Globus pallidus (tissue), 1 donor: ENCODE results near the gene GNB1.
"Not testable (repeated sequence)": the region's sequence is repeated elsewhere in the genome, so short reads cannot be mapped to it uniquely, and the experiment has no call there.

ENCODE experiments used
- DNase-seq: peaks from one replicate; pipeline ENCODE4 v3.0.0-alpha.2; 2015; ENCODE audit warnings: low spot score

GNB1 gene

DNA sequence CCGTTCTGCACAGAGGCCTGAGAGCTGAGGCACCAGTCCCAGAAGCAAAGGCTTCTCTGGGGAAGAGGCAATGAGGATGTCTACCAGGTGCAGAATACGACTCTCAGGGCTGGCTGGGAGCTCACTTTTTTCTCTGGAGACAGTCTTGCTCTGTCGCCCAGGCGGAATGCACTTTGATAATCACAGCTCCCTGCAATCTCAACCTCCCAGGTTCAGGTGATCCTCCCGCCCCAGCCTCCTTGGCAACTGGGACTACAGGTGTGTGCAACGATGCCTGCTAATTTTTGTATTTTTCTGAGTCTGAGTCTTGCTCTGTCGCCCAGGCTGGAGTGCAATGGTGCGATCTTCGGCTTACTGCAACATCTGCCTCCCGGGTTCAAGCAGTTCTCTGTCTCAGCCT, 130.2 kb downstream of the GNB1 start:
- no peak for DNase-seq

DNA sequence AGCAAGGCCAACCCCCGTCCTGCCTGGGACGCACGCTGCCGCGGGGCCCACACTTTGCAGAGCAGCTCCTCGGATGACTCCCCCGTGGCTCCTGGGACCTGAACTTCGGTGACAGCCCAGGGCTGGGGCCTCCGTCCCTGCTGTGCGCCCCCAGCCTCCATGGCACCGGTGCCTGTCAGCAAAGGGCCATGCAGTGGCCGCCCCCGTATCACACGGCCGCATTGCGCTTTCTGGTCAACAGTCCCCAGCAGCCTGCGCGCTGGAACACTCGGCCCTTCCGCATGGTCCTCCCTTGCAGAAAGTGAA, 130.6 kb downstream of the GNB1 start:
- DNase-seq = no peak

DNA sequence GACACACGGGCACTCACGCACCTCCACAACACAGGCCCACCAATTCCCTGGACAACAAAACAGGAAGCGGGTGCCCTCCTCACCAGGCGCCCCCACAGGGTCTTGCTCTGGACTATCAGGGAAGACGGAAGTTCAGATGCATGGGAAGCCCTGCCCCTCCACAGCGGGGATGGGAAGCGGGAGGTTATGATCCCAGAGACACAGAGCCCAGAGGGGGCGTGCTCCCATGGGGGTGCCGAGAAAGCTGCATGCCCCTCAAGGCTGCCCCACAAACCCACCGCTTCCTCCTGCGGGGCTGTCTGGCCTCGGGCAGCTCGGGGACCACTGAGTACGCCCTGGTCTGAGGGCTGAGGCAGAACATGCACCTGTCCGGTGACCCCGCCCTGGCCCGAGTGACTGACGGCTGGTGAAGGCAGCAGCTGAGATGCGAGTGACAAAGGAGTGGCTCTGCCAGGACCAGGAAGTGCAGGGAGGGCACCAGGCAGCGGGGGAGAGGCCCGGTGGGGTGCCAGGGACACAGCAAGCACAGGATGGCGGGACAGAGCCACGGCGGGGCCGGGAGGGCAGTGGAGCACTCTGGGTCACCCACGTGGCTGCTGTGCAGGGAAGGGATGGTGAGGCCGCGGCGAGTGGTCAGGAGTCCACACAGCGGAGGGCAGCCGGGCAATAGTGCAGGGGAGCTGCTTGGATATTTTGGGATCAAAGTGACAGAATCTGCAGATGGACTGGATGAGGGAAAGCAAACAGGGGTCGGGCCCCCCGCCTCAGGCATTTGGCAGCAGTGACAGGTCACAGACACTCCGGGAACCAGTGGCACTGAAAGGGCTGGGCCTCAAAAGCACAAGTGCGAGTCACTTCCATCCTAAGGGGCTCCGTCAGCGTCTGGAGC, 131.2 kb downstream of the GNB1 start:
- no peak for DNase-seq

GRCh38 chr1:1758692-1759455, 132.0 kb downstream of the GNB1 start:
- DNase-seq = no peak

DNA sequence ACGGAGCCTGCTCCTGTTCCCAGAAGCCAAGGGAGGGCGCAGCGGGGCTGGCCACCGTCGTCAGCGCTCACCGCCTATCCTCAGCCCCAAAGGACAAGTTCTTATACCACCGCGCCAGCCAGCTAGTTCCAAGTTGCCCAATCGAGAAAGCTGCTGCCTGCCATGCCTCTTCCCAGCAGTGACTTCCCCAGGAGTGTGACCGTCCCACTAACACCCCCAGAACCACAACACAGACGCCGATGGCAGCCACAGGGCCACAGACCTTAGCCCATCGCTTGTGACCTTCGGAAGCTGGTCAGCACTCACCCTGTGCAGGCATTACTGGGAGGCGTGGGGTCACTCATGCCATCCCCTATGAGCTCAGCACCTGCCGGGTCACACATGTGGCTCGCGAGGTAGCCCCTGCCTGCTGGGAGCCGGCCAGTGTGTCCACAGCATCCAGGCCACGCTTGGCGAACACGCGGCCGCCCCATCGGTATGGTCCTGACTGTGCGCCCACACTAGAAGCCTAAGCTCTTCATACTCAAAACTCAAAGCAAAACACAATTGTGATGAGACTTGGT, 132.7 kb downstream of the GNB1 start:
- no peak for DNase-seq

DNA sequence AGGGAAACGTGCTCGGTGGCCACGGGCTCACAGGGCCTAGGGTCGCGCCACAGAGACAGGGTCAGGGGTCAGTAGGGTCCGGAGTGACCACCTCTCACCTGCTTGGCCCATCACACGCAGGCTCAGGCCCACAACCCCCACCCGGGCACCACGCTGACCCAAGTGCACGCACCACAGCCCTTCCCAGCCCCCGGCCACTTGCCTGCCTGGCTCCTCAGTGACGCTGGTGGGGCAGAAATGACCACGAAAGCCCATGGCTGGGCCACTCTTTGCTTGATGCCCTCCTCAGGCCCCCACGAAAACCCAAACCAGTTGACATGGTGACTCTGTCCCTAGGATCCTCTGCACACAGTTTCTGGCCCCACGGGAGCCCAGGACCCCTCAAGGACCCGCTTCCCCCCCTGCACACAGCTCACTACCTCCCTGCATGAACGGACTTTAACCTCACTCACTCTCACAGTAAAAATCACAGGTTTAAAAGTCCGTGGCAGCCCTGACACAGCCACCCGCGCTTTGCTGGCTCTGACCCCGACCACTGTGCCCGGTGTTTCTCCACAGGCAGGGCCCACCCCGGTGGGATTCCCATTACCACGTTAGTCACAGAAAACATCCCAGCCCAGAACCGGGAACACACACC, 133.3 kb downstream of the GNB1 start:
- no peak for DNase-seq

DNA sequence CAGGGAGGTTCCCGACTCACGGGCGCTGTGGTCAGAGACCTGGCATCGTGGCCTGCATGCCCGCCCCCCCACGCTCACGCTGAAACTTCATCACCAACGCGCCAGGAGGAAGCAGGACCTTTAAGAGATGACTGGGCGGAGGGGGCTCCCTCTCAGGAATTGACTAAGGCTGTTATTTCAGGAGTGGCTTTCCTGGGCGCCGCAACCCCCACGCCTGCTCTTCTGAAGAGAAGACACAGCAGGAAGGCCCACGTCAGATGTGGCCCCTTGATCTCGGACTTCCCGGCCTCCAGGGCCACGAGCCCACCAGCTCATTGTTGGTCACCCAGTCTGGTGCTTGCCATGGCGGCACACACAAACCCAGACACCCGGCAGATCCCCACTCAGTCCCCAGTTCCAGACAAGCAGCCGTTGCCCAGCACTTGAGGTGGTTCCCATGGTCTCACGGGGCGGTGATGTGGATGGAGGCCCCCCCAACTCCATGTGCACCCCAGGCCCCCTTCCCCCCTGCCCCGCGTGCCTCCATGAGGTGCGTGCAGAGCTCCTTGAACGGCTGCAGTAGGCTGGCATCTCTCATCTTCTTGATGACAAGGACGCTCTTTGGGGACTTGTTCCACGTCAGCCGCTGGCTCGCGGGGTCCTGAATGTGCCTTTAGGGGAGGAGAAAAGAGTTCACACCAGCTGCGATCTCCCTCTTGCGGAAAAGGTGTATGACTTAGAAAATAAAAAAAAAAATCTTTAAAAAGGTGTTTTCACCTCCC, 134.0 kb downstream of the GNB1 start:
- DNase-seq = no peak

DNA sequence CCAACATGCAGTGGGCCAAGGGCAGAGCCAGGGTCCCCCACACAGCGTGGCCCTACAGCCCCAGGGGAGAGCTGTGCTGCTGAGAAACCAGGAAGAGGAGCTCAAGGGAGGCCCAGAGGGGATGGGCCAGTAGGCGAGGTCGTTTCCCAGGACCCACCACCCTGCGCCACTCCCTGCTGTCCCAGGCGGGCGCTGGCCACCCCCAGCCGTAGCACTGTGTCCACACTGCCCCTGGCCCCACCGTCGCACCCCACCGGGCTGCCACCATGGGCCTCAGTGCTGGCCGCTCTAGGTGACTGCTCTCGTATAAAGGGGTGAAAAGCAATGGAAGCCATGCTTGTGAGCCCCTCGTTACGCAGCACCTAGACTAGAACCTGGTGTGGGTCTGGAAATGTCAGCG, 135.0 kb downstream of the GNB1 start:
- no peak for DNase-seq

GRCh38 chr1:1755426-1755825, 135.5 kb downstream of the GNB1 start:
- no peak for DNase-seq

DNA sequence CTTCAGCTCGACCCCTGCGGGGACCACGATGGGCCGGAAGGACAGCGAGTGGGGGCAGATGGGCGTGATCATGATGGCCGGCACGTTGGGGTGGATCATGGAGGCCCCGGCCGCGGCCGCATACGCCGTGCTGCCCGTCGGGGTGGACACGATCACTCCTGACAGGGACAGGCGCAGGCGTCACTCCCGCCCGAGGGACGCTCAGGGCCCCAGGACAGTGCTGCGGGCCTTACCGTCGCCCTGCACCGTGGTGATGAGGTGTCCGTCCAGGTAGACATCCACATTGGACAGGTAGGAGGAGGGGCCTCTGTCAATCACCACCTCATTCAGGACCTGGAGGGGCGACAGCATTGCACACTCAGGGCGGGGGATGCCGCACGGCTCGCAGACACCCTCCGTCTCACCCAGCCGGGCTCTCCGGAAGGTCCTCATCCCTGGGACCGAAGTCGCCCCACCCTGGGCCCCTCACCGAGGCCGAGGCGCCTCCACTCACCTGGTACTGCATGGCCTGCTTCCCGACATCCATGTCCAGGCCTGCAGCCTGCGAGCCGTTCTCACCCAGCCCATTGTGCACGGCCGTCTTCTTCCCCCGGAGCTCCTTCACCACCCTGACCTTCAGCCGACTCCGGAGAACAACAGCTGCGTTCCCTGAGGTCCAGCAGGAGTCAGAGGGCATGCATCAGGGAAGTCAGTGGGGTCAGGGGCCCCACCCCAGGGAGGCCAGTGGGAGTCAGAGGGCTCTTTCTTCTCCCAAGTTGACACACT, 136.7 kb downstream of the GNB1 start:
- DNase-seq = no peak

GRCh38 chr1:1753607-1754005, 137.3 kb downstream of the GNB1 start:
- no peak for DNase-seq

DNA sequence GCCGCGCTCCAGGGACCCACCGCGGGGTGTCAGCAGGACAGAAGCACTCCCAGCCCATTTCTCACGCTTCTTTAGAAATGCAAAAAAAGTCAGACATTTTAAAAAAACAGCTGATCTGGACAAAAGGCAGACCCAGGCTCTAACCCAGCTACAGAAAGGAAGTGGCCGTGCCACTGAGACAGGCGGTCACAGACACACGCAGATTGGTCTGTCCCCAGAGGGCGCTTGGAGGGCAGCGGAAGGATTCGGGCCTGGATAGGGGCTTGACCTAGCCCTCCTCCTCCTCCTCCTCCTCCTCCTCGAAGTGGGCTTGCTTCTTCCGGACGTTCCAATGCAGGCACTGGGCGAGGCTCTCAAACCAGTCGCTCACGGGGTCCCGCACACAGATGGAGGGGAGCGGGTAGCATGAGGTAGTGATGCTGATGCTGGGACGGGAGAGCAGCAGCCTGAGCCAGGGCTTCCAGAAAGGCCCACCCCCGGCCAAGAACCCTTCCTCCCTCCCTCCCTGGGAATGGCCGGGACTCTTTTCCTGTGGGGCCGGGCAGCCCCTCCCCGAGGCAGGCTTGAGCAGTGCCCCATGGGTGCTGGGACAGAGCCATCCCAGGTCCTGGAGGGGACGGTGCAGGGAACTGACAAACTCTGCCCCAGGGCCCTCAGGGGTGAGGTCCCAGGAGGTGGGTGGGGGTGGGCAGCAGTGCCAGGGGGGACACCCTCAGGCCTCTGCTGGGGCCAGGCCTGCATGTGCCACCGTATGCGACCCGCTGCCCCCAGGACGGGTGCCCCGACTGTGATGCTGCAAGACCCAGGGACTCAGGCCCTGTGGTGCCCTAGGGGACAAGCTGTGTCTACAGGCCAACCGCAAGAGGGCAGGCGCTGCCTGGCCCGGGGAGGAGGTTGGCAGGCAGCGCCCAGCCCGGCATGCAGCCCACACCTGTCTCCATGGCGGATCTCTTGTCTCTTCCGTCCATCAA, 138.0 kb downstream of the GNB1 start:
- no peak for DNase-seq

GRCh38 chr1:1752190-1752589, 138.7 kb downstream of the GNB1 start:
- no peak for DNase-seq

- DNase-seq = not testable (repeated sequence)
These were observed 140.9 kb downstream of the GNB1 start for GRCh38 chr1:1749941-1750340.

DNA sequence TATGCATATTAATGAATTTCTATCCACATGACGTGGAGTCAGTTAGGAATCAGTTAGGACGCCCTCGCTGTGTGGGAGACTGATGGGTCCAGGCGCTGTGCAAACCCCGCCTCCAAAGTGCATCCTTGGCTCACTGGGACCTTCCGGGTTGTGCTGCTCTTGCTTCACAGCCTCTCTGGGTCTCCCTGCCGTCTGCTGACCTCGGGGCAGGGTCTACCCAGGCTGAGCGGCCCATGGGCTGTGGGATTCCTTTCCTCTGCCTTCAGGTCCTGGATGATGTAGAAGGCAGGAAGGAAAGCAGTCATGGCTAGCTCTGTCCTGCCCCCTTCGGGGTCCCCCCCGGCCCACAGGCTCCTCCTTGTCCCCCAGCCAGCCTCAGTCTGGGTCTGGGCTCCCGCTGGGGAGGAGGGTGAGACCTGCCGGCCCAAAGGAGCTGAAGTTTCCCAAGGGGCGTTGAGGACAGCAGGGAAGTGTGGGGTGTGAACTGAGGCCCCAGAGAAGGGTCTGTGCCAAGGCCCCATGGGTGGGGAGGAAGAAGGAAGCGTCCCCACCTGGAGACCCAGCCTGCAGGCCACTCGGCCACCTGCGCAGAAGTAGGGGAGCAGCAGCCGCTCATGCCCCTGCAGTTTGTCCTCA, 142.1 kb downstream of the GNB1 start:
- no peak for DNase-seq

GRCh38 chr1:1746566-1746909, 144.3 kb downstream of the GNB1 start:
- not testable (repeated sequence) for DNase-seq

DNA sequence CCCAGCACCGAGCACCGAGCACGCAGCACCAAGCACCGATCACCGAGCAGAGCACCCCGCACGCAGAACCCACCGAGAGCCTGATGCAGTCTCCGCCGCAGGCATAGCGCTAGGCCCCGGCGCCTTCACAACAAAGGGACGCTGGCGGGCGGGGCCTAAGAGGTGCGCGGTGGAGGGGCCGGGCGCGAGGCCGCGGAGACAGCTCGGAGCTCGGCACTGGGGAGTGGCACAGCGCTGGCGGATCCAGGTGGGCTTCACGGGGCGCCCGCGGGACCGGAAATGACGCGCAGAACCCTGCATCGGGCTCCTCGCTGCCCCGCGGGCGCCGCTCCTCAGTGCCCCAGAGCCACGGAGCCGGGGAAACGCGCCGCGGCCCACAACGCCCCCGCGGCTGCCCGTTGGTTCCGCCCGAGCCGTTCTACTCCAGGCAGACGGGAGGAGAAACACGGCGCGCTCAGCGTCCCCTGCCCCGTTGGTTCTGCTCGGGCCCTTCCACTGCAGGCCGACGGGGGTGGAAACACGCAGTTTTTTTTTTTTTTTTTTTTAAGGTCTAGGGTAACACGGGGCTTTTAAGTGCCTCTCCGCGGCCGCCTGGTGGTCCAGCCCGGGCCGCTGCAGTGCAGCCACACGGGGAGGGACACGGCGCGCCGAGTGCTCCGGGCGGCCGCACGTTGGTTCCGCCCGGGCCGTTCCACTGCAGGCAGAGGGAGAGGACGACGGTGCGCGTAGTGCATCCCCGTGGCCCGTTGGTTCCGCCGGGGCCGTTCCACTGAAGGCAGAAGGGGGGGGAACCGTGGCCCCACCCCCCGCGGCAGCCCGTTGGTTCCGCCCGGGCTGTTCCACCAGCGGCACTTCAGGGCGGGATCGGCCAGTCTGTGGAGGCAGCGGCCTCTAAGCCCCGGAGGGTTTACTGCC, 145.0 kb downstream of the GNB1 start:
- peak; percentile 70 for DNase-seq

DNA sequence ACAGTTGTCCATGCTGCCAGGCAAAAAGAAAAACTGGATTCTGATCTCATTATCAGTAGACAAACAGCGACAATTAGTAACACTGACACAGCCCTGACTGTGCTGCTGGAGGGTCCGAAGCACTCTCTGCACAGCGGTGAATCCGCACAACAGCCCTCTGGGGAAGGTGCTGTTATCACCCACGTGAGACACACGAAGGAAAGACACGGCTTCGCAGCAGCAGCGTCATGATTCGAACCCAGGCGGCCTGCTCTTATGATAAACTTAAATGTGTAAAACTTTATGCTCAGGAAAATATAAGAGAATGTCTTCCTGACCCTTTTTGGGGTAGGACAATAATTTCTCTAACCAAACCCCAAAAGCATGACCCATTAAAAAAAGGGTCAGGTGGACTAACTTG, 148.4 kb downstream of the GNB1 start:
- not testable (repeated sequence) for DNase-seq
